Tibial nerve (tissue), 4 donors: ENCODE results near the gene ACTRT3.
A peak's percentile ranks its signal among the peaks of the same experiment; 100 is the strongest.

Source experiments
- CTCF ChIP-seq, 5 experiments: fragments of 200-600 bp in 3 of 5; fragments of 450-650 bp in 2 of 5; sonication (generic) in 3 of 5; IDR thresholded peaks; one replicate each; pipeline ENCODE4 v1.5.1; 2016 to 2019; ENCODE audit warnings: antibody characterized with exemption in 5 of 5, mild to moderate bottlenecking in 3 of 5, moderate library complexity in 2 of 5
- EP300 ChIP-seq, 2 donors: sonication (generic); formaldehyde crosslinking; IDR thresholded peaks; one replicate each; pipeline ENCODE4 v1.6.1; 2017; ENCODE audit warnings: antibody characterized with exemption in 2 of 2, mild to moderate bottlenecking in 1 of 2
- POLR2A ChIP-seq, 2 donors: fragments of 450-650 bp; IDR thresholded peaks; one replicate each; pipeline ENCODE4 v1.6.1; 2017; ENCODE audit warnings: antibody characterized with exemption in 2 of 2, mild to moderate bottlenecking in 2 of 2, moderate library complexity in 2 of 2

GRCh38 chr3:169771497-169772304 is 2.3 kb upstream of the ACTRT3 start:
- no peak for TF ChIP-seq CTCF (IDR thresholded peaks at IDR 0.05)
- TF ChIP-seq POLR2A (IDR thresholded peaks at IDR 0.05), result no peak
- peak in 1 of 2 donors; percentile 23 for TF ChIP-seq EP300 (IDR thresholded peaks at IDR 0.05)
